Astrocyte of the spinal cord (primary cell): Measurements from ENCODE around the gene SPATA7.

Source experiments
- DNase-seq: peaks from one replicate; pipeline ENCODE4 v3.0.0; 2011; ENCODE audit warnings: low read depth, low spot score
- H3K4me3 ChIP-seq: 2 replicates; pipeline ENCODE4 v1.5.1; 2011; ENCODE audit warnings: low read depth, mild to moderate bottlenecking, low read length, moderate library complexity
- CTCF ChIP-seq: IDR thresholded peaks from 2 replicates; pipeline ENCODE4 v1.5.1; 2012; ENCODE audit warnings: low read depth, mild to moderate bottlenecking, low read length, inconsistent platforms
- in situ Hi-C: cut with HindIII; loops from 2 replicates; pipeline ENCODE4 v1.10.0; 2017; ENCODE audit warnings: low sequenced_read_pairs

Gene SPATA7

GRCh38 chr14:88352698-88353097, 32.8 kb upstream of the SPATA7 start:
- in situ Hi-C loops = no loop called here
- H3K4me3 ChIP-seq = no peak overlapping the region
- DNase-seq = no peak
- no peak for TF ChIP-seq CTCF

GRCh38 chr14:88354358-88354757, 31.1 kb upstream of the SPATA7 start:
- in situ Hi-C loops = no loop called here

GRCh38 chr14:88359500-88359899, 26.0 kb upstream of the SPATA7 start:
- TF ChIP-seq CTCF = no peak
- in situ Hi-C loops = no loop called here
- DNase-seq = no peak
- no peak overlapping the region for H3K4me3 ChIP-seq

More at GRCh38 chr14:88354358-88354757, 31.1 kb upstream of the SPATA7 start:
- H3K4me3 ChIP-seq = no peak overlapping the region
- DNase-seq = no peak
- TF ChIP-seq CTCF = no peak

GRCh38 chr14:88363644-88364043, 21.8 kb upstream of the SPATA7 start:
- in situ Hi-C loops = no loop called here
- no peak for DNase-seq
- H3K4me3 ChIP-seq = no peak overlapping the region
- TF ChIP-seq CTCF = no peak

GRCh38 chr14:88364710-88365413, 20.6 kb upstream of the SPATA7 start:
- in situ Hi-C loops = no loop called here
- no peak for DNase-seq
- TF ChIP-seq CTCF = no peak
- no peak overlapping the region for H3K4me3 ChIP-seq

GRCh38 chr14:88369496-88369895, 16.0 kb upstream of the SPATA7 start:
- no peak for DNase-seq
- in situ Hi-C loops = no loop called here
- TF ChIP-seq CTCF = no peak
- H3K4me3 ChIP-seq = no peak overlapping the region
